Uterus (tissue), 2 donors: ENCODE data around the gene BSCL2.

ENCODE experiments used
- POLR2A ChIP-seq, 2 donors: fragments of 450-650 bp; IDR thresholded peaks; one replicate each; pipeline ENCODE4 v1.6.1; 2016; ENCODE audit warnings: antibody characterized with exemption in 2 of 2, mild to moderate bottlenecking in 1 of 2, moderate library complexity in 1 of 2
- TF ChIP-seq, protein P1 (sequence below), 4 experiments: fragments of 200-600 bp in 2 of 4; fragments of 450-650 bp in 2 of 4; sonication (generic) in 2 of 4; IDR thresholded peaks; one replicate each; pipeline ENCODE4 v1.5.1; 2016 to 2019; ENCODE audit warnings: antibody characterized with exemption in 4 of 4, mild to moderate bottlenecking in 2 of 4, moderate library complexity in 1 of 4

DNA sequence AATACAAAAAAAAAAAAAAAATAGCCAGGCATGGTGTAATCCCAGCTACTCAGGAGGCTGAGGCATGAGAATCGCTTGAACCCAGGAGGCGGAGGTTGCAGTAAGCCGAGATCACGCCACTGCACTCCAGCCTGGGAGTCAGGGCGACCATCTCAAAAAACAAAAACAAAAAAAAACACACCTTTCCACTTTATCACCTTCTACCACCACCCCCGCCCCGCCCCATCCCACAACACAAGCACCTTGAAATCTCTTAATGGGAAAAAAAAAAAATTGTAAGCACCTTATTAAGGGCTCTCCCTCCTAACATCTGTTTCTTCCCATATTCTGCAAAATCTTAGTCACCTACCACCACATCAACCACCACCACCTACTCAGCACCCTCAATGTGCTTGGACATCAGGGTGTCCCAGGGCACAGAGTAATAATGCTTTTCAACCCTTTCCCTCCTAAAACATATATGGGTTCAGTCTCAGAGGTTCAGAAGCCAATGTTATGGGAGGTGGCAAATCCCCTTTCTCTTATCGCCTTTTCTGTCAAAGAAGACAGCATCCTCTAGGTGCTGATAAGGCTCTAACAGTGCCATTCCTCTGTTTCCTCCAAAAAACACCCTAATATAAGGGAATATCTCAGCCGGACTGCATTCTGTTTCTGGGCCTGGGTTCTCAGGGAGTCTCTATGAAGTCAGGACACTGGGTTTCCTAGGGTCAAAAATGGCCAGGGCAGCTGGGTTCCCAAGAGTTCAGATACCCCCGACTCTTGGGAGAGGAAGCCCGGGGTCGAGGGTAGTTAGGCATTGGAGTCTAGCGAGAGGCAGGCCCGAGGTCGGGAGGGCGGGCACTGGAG lies 54.8 kb downstream of the BSCL2 start:
- TF ChIP-seq, protein P1, sequence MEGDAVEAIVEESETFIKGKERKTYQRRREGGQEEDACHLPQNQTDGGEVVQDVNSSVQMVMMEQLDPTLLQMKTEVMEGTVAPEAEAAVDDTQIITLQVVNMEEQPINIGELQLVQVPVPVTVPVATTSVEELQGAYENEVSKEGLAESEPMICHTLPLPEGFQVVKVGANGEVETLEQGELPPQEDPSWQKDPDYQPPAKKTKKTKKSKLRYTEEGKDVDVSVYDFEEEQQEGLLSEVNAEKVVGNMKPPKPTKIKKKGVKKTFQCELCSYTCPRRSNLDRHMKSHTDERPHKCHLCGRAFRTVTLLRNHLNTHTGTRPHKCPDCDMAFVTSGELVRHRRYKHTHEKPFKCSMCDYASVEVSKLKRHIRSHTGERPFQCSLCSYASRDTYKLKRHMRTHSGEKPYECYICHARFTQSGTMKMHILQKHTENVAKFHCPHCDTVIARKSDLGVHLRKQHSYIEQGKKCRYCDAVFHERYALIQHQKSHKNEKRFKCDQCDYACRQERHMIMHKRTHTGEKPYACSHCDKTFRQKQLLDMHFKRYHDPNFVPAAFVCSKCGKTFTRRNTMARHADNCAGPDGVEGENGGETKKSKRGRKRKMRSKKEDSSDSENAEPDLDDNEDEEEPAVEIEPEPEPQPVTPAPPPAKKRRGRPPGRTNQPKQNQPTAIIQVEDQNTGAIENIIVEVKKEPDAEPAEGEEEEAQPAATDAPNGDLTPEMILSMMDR (IDR thresholded peaks at IDR 0.05), result no peak
- TF ChIP-seq POLR2A (IDR thresholded peaks at IDR 0.05), result no peak
